Left ventricle myocardium inferior (tissue), 1 donor: ENCODE data around the gene AZU1. TPM values are rescaled to one million over a fixed set of nuclear protein-coding genes. Genes with fewer than 3 reads are reported as not detected.

Source experiments
- DNase-seq: peaks from one replicate; pipeline ENCODE4 v3.0.0-alpha.2; 2020
- H3K27ac ChIP-seq: fragments of 200-600 bp; replicated peaks from 2 replicates; pipeline ENCODE4 v1.8.0; 2021
- H3K27me3 ChIP-seq: fragments of 200-600 bp; 2 replicates; pipeline ENCODE4 v1.8.0; 2021; ENCODE audit warnings: low read depth
- H3K36me3 ChIP-seq: fragments of 200-600 bp; 2 replicates; pipeline ENCODE4 v1.8.0; 2021
- H3K4me1 ChIP-seq: fragments of 200-600 bp; 2 replicates; pipeline ENCODE4 v1.8.0; 2021
- H3K4me3 ChIP-seq: fragments of 200-600 bp; 2 replicates; pipeline ENCODE4 v1.8.0; 2021; ENCODE audit warnings: mild to moderate bottlenecking, moderate library complexity
- H3K9me3 ChIP-seq: fragments of 200-600 bp; replicated peaks from 2 replicates; pipeline ENCODE4 v1.8.0; 2021
- intact Hi-C: fragments of 100-400 bp; cut with micrococcal nuclease; formaldehyde crosslinking; loops from one replicate; pipeline ENCODE4 v1.11.0; 2022
- total RNA-seq: library from RNA; stranded (reverse); fragmentation: NEBNext Ultra II Directional; extraction: Animal tissue kit (Norgen Biotek cat#: 25700); gene quantifications from one replicate; pipeline ENCODE4 v1.2.1, GENCODE V29; 2021
- TF ChIP-seq, protein P1 (sequence below): fragments of 200-600 bp; IDR thresholded peaks from 2 replicates; pipeline ENCODE4 v1.8.0; 2021; ENCODE audit warnings: antibody characterized with exemption, mild to moderate bottlenecking, borderline replicate concordance
- donor health status: DM: no; HTN: yes; CAD: no; lungs with severe emphysema.

The AZU1 gene
- total RNA-seq, 1 donor from 2014 or later = not detected

DNA sequence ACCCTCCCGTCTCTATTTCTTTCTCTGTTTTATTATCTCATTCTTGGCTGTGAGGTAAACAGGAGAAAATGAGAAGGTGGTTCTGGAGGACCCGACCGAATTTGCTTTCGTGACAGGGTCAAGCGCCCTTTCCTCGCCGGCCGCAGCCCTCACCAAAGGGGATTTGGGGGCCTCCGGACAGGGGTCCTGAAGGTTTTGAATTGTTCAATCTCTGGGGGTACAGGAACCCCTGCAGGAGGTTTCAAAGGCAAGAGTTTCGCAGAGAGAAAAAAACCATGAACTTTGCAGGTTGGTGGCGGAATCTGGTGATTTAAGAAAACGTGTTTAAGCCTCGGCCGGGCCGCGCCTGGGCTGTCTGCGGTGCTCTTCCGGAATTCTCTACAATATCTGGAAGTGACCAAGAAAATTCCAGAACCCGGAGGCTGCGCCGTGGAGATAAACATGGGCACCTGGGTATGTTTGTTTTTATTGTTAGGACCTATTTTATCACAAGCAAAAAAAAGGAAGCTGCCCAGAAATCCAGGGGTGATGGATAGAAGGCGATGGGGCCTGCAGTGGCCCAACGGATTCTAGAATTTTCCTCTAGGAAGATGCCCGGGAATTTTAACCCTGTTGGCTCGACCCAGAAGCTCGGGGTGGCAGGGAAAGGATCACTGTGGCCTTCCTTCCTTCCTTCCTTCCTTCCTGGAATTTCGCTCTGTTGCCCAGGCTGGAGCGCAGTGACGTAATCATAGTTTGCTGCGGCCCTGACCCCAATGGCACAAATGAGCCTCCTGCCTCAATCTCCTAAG, 44.6 kb upstream of the AZU1 start:
- H3K9me3 ChIP-seq = no peaks in the 10 kb centered on the region
- H3K36me3 ChIP-seq = no peaks in the 10 kb centered on the region
- H3K4me1 ChIP-seq = peaks cover 51% of the 10 kb centered on the region
- peaks cover 16% of the 10 kb centered on the region for H3K27me3 ChIP-seq
- intact Hi-C loops = no loop called here
- TF ChIP-seq, protein P1, sequence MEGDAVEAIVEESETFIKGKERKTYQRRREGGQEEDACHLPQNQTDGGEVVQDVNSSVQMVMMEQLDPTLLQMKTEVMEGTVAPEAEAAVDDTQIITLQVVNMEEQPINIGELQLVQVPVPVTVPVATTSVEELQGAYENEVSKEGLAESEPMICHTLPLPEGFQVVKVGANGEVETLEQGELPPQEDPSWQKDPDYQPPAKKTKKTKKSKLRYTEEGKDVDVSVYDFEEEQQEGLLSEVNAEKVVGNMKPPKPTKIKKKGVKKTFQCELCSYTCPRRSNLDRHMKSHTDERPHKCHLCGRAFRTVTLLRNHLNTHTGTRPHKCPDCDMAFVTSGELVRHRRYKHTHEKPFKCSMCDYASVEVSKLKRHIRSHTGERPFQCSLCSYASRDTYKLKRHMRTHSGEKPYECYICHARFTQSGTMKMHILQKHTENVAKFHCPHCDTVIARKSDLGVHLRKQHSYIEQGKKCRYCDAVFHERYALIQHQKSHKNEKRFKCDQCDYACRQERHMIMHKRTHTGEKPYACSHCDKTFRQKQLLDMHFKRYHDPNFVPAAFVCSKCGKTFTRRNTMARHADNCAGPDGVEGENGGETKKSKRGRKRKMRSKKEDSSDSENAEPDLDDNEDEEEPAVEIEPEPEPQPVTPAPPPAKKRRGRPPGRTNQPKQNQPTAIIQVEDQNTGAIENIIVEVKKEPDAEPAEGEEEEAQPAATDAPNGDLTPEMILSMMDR = no peak
- no peak for DNase-seq
- peak overlapping the region; percentile 91 for H3K27ac ChIP-seq
- peak overlapping the region; percentile 61 for H3K4me3 ChIP-seq

DNA sequence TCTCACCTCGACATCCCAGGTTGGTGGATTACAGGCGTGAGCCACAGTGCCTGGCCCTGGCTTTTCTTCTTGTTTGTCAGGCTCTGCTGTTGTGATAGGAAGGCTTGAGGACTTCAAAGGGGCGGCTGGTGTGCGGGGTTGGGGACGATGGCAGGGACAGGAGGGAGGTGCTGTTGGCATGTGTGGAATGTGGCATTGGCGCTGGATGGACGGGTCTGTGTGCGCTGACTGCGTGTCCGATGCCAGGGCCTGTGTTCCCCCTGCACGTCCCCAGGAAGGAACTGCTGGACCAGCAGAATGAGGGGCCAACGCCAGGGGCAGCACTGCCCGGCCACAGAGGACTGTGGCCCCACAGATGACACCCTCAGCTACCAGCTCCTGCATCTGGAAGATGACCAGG, 43.1 kb upstream of the AZU1 start:
- H3K27me3 ChIP-seq = peaks cover 14% of the 10 kb centered on the region
- H3K4me3 ChIP-seq = peak overlapping the region; percentile 61
- DNase-seq = no peak
- peaks cover 59% of the 10 kb centered on the region for H3K4me1 ChIP-seq
- H3K9me3 ChIP-seq = no peaks in the 10 kb centered on the region
- H3K27ac ChIP-seq = peak overlapping the region; percentile 91
- TF ChIP-seq, protein P1 = no peak
- intact Hi-C loops = no loop called here
- no peaks in the 10 kb centered on the region for H3K36me3 ChIP-seq

DNA sequence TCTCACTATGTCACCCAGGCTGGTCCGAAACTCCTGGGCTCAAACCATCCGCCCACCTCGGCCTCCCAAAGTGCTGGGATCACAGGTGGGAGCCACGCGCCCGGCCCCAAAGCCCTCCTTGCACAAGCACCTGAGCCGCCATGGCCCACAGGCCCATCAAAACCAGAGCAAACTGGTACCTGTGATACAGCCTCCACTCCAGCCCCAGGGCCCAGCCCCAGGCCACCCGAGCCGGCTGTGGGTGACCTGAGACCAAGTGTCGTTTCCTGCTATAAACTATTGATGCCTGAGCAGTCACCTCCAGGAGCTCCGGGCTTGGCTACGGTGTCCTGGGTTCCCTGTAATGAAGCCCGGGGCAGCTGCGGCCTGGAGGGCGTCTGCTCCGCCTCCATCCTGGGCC, 40.1 kb upstream of the AZU1 start:
- TF ChIP-seq, protein P1 = no peak
- intact Hi-C loops = no loop called here
- DNase-seq = no peak
- Histone ChIP-seq H3K27me3 (peaks cover under 1% of the 10 kb centered on the region), H3K9me3 (no peaks in the 10 kb centered on the region), H3K36me3 (no peaks in the 10 kb centered on the region), H3K4me1 (peaks cover 67% of the 10 kb centered on the region), H3K4me3 (no peak overlapping the region), H3K27ac (peak overlapping the region; percentile 88)

DNA sequence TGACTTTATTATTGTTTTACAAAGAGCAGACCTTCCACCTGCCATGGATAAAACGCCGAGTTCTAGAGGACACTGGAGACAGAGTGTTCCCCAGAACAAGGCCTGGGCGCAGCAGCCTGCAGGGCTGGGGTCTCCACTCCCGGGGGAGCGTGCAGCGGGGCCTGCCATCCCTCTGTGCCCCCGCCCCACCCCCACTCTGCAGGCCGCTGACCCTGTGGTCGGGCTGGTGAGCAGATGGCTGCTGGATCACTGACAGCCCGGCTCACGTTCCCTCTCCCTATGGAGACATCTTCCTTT, 39.0 kb upstream of the AZU1 start:
- Histone ChIP-seq H3K36me3 (no peaks in the 10 kb centered on the region), H3K27me3 (no peaks in the 10 kb centered on the region), H3K27ac (peak overlapping the region; percentile 88), H3K9me3 (no peaks in the 10 kb centered on the region), H3K4me3 (peak overlapping the region; percentile 42), H3K4me1 (peaks cover 68% of the 10 kb centered on the region)
- intact Hi-C loops = no loop called here
- TF ChIP-seq, protein P1 = no peak
- DNase-seq = no peak

DNA sequence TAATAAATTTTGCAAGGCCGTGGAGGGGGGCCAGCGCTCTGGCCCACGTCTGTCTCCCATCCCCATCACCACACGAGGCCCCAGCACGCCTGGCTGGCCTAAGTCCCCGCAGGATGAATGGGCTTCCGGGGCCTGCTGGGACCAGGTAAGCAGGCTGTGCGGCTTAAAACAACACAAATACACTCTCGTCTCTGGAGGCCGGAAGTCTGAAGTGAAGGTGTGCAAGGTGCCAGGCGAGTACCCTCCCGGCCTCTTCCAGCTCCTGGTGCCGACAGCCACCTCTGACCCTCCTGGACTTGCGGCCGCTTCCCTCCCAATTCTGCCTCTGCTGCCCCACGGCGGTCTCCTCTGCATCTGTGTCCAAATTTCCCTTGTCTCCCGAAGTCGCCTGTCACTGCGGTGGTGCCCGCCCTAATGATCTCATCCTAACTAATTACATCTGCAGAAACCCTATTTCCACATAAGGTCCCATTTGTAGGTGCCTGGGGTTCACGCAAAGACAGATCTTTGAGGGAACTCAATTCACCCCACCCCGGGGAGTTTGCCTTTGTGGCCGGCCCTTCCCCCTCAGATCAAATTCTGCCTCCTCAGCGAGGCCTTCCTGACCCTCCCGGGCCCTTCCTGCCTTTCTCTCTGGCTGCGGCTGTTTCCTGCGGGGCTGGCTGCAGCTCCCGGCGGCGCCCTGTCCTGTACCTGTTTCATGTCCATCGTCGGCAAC, 38.5 kb upstream of the AZU1 start:
- TF ChIP-seq, protein P1 = peak; percentile 16
- no peaks in the 10 kb centered on the region for H3K36me3 ChIP-seq
- peaks cover 63% of the 10 kb centered on the region for H3K4me1 ChIP-seq
- no peak for DNase-seq
- intact Hi-C loops = no loop called here
- H3K27me3 ChIP-seq = no peaks in the 10 kb centered on the region
- H3K4me3 ChIP-seq = peak overlapping the region; percentile 42
- peak overlapping the region; percentile 88 for H3K27ac ChIP-seq
- H3K9me3 ChIP-seq = no peaks in the 10 kb centered on the region
